Left lung (tissue), 10 donors: Measurements from ENCODE around the gene INSYN1. TPM values are rescaled to one million over a fixed set of nuclear protein-coding genes. Genes with fewer than 3 reads are reported as not detected.

ENCODE experiments used
- ATAC-seq: fragments of 200-7000 bp; cut with Tn5 transposase; one replicate; pipeline ENCODE4 v1.9.1; 2020; ENCODE audit warnings: moderate library complexity
- DNase-seq, 4 donors: peaks; one replicate each; pipeline ENCODE4 v3.0.0-alpha.2; 2013 to 2020
- H3K27ac ChIP-seq, 2 donors: fragments of 200-600 bp; sonication (generic) in 1 of 2; one replicate each; pipeline versions ENCODE4 v1.5.0 to v1.8.0; 2020 to 2021
- H3K27me3 ChIP-seq, 2 donors: fragments of 200-600 bp; sonication (generic) in 1 of 2; one replicate each; pipeline versions ENCODE4 v1.5.0 to v1.8.0; 2020 to 2021
- H3K36me3 ChIP-seq, 2 donors: fragments of 200-600 bp; sonication (generic) in 1 of 2; one replicate each; pipeline versions ENCODE4 v1.5.0 to v1.8.0; 2020 to 2021
- H3K4me1 ChIP-seq, 2 donors: fragments of 200-600 bp; one replicate each; pipeline ENCODE4 v1.8.0; 2021
- H3K4me3 ChIP-seq, 2 donors: fragments of 200-600 bp; sonication (generic) in 1 of 2; one replicate each; pipeline versions ENCODE4 v1.5.0 to v1.8.0; 2020 to 2021; ENCODE audit warnings: mild to moderate bottlenecking in 1 of 2
- H3K9me3 ChIP-seq, 2 donors: fragments of 200-600 bp; sonication (generic) in 1 of 2; one replicate each; pipeline versions ENCODE4 v1.5.0 to v1.8.0; 2020 to 2021
- CTCF ChIP-seq, 2 donors: fragments of 200-600 bp; sonication (generic) in 1 of 2; IDR thresholded peaks; one replicate each; pipeline versions ENCODE4 v1.5.0 to v1.8.0; 2021; ENCODE audit warnings: antibody characterized with exemption in 2 of 2
- intact Hi-C, 2 donors: fragments of 100-400 bp; cut with DNase I; formaldehyde crosslinking; loops; one replicate each; pipeline versions ENCODE4 v1.11.2 to v1.14.2; 2022
- polyA plus RNA-seq, 6 donors: library from polyadenylated mRNA; unstranded; fragments of 120-200 nt; gene quantifications; one replicate each; pipeline ENCODE4 v1.2.1, GENCODE V29; 2013; ENCODE audit not compliant: insufficient read length in 6 of 6
- total RNA-seq, 2 donors: library from RNA; stranded (reverse); fragmentation: NEBNext Ultra II Directional; extraction: Animal tissue kit (Norgen Biotek cat#: 25700); gene quantifications; one replicate each; pipeline ENCODE4 v1.2.1, GENCODE V29; 2021
- donor health status: DM: no; HTN: yes; CAD: no.
- donor health status: DM: no; HTN: no; CAD: no.

INSYN1 gene
- total and polyA plus RNA-seq, 8 donors, result 2.8 to 40.7 (median 20.6) TPM

DNA sequence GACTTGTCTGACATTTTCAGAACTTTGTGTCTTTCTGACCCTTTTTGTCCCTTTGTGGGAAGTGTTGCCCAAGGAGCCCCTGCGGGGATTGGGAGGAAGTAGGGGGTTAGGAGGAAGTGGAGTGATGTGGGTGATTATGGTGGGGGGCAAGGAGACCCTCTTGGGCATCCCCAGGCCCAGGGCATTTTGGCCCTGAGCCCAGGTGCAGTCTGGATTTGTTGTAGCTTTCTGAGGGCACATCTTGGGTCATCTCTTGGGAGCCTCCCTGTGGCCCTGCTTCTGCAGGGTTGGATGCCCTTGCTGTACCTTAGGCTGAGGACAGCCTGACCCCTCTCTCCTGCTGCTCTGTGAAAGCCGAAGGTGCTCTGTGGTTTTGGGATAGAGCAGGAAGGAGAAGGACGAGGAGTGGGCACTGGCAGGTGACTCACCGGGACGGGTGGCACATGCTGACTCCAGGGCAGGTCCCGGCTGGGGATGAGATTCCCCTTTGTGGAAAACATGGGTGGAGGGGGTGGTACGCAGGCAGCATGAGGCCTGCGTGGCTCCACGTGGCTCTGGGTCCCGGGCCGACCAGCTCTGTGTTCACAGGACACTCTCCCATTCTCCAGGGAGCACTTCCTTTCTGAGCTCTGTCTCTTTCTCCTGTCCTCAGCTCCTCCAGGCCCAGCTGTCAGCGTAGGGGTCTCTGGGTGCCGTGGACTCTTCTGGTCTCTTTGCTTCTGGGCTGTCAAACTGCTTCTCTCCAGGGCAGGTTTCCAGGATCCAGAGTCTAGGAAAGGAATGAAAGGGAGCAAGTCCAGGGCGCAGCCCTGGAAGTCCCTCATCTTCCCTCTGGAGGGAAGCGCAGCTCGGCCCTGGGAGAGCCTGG, 57.1 kb downstream of the INSYN1 start:
- ATAC-seq, result no peak
- no peaks in the 10 kb centered on the region for H3K9me3 ChIP-seq
- H3K27me3 ChIP-seq, result peaks cover 0 to 7% of the 10 kb centered on the region in 2 donors
- intact Hi-C loops, result loop anchor here in 1 of 2 donors (10.0 kb wide), 1 partner anchor 131 kb away; no protein-coding TSS in a partner anchor
- H3K4me1 ChIP-seq, result peaks cover 14 to 45% of the 10 kb centered on the region in 2 donors
- no peak overlapping the region for H3K4me3 ChIP-seq
- no peak for DNase-seq
- no peaks in the 10 kb centered on the region for H3K36me3 ChIP-seq
- peak overlapping the region in 1 of 2 donors; percentile 33 for H3K27ac ChIP-seq
- no peak for TF ChIP-seq CTCF (IDR thresholded peaks at IDR 0.05)

GRCh38 chr15:73694419-73694818, 58.7 kb downstream of the INSYN1 start:
- no peak for TF ChIP-seq CTCF (IDR thresholded peaks at IDR 0.05)
- Histone ChIP-seq H3K4me3 (no peak overlapping the region), H3K36me3 (no peaks in the 10 kb centered on the region), H3K27ac (no peak overlapping the region), H3K27me3 (peaks cover 0 to 7% of the 10 kb centered on the region in 2 donors), H3K9me3 (no peaks in the 10 kb centered on the region), H3K4me1 (peaks cover 14 to 45% of the 10 kb centered on the region in 2 donors)
- ATAC-seq (no peak), DNase-seq (no peak)
- intact Hi-C loops, result loop anchor here in 1 of 2 donors (10.0 kb wide), 1 partner anchor 130 kb away; no protein-coding TSS in a partner anchor

GRCh38 chr15:73691396-73691795, 61.8 kb downstream of the INSYN1 start:
- H3K4me1 ChIP-seq, result peaks cover 15 to 51% of the 10 kb centered on the region in 2 donors
- ATAC-seq (peak; percentile 57), DNase-seq (peak in 1 of 4 donors; percentile 61)
- no peak for TF ChIP-seq CTCF (IDR thresholded peaks at IDR 0.05)
- no peak overlapping the region for H3K4me3 ChIP-seq
- no peaks in the 10 kb centered on the region for H3K9me3 ChIP-seq
- intact Hi-C loops, result loop anchor here in 1 of 2 donors (10.0 kb wide), 1 partner anchor 127 kb away; no protein-coding TSS in a partner anchor
- no peak overlapping the region for H3K27ac ChIP-seq
- peaks cover 0 to 9% of the 10 kb centered on the region in 2 donors for H3K27me3 ChIP-seq
- no peaks in the 10 kb centered on the region for H3K36me3 ChIP-seq

GRCh38 chr15:73688455-73688854, 64.7 kb downstream of the INSYN1 start:
- ATAC-seq, result no peak
- Histone ChIP-seq H3K36me3 (no peaks in the 10 kb centered on the region), H3K27me3 (peaks cover 0 to 30% of the 10 kb centered on the region in 2 donors), H3K27ac (no peak overlapping the region), H3K4me1 (peaks cover 28 to 48% of the 10 kb centered on the region in 2 donors), H3K4me3 (no peak overlapping the region), H3K9me3 (no peaks in the 10 kb centered on the region)
- TF ChIP-seq CTCF (IDR thresholded peaks at IDR 0.05), result no peak
- intact Hi-C loops, result no loop called here
- no peak for DNase-seq

DNA sequence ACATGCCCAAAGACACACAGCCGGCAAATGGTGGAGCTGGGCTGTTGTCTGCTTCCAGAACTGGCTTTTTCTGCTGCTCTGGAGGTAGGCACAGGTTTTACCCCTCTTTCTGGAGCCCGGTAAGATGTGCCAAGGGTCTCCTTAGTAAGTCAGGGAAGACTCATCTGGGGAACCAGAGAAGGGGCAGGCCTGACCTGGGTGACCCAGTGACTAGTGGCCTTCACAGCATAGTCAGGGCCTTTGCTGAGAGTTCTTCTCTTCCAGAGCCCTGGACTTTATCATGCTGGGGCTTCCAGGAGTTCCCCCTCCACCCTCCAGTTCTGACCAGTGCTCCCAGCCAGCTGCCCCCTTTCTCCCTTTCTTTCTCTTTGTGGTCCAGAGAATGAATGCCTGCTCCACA, 65.8 kb downstream of the INSYN1 start:
- no peak overlapping the region for H3K4me3 ChIP-seq
- peaks cover 0 to 39% of the 10 kb centered on the region in 2 donors for H3K27me3 ChIP-seq
- intact Hi-C loops, result no loop called here
- peaks cover 28 to 51% of the 10 kb centered on the region in 2 donors for H3K4me1 ChIP-seq
- TF ChIP-seq CTCF (IDR thresholded peaks at IDR 0.05), result no peak
- DNase-seq (no peak), ATAC-seq (no peak)
- no peaks in the 10 kb centered on the region for H3K9me3 ChIP-seq
- no peak overlapping the region for H3K27ac ChIP-seq
- no peaks in the 10 kb centered on the region for H3K36me3 ChIP-seq
